ENCODE results near the gene HAUS7. TPM values are rescaled to one million over a fixed set of nuclear protein-coding genes. Genes with fewer than 3 reads are reported as not detected.

HAUS7 gene
- total RNA-seq, 1 experiment from 2014 or later, result 28.9 TPM

GRCh38 chrX:153464116-153464515 lies 6.3 kb downstream of the HAUS7 start:
- 0 out of 4 replicates have a peak, but pooled peaks cover 0 to 3% of the 10 kb centered on the region in 2 experiments for H3K36me3 ChIP-seq (ENCODE audit: control insufficient read depth in 1 of 2, insufficient read depth in 2 of 2, low read length in 2 of 2)
- intact Hi-C loops (cut with micrococcal nuclease), result no loop called here
- no peak overlapping the region for H3K4me2 ChIP-seq (ENCODE audit: low read length)
- no peaks in the 10 kb centered on the region; the same call in 1 of the 2 replicates for H3K79me2 ChIP-seq (ENCODE audit: insufficient read depth, low read length)
- no peaks in the 10 kb centered on the region for H3K27me3 ChIP-seq (ENCODE audit: insufficient read depth, low read length)
- CTCF ChIA-PET, result no interaction called here
- H3K9me3 ChIP-seq (ENCODE audit: control insufficient read depth in 1 of 2, insufficient read depth in 1 of 2, low read depth in 1 of 2, low read length in 2 of 2), result no peaks in the 10 kb centered on the region
- no peak overlapping the region for H3K4me3 ChIP-seq (replicated peaks in 1 of 2; ENCODE audit: low read depth in 1 of 2, low read length in 2 of 2)
- H3K27ac ChIP-seq (ENCODE audit: low read depth, low read length), result no peak overlapping the region
- H3K4me1 ChIP-seq (ENCODE audit: control insufficient read depth in 1 of 2, insufficient read depth in 2 of 2, low read length in 2 of 2), result no peaks in the 10 kb centered on the region
- RAD21 ChIA-PET (ENCODE audit: low non-redundant PET in 1 of 2, low total read pairs in 2 of 2, uncharacterized antibody in 2 of 2, unreplicated experiment in 2 of 2), result no interaction called here
- no peaks in the 10 kb centered on the region for H4K20me1 ChIP-seq (ENCODE audit: insufficient read depth)
- no peak overlapping the region for H2AFZ ChIP-seq (ENCODE audit: low read depth, low read length, poor library complexity, severe bottlenecking)
- POLR2A ChIA-PET, result no interaction called here
- DNase-seq (ENCODE audit: low read depth, low spot score), result no peak
- TF ChIP-seq POLR2A (IDR thresholded peaks at IDR 0.05; ENCODE audit: borderline replicate concordance, extremely low read depth, insufficient read depth, insufficient read length) (no peak), YY1 (IDR thresholded peaks at IDR 0.05; ENCODE audit: extremely low read depth, insufficient replicate concordance, low read depth, low read length) (no peak), EGR1 (IDR thresholded peaks at IDR 0.05; ENCODE audit: low read depth) (no peak), RAD21 (IDR thresholded peaks at IDR 0.05; ENCODE audit: low read depth) (no peak), JUND (IDR thresholded peaks at IDR 0.05) (no peak), REST (IDR thresholded peaks at IDR 0.05; ENCODE audit: low read depth) (no peak), SIN3A (IDR thresholded peaks at IDR 0.05; ENCODE audit: low read depth) (no peak), SP1 (IDR thresholded peaks at IDR 0.05; ENCODE audit: low read depth) (no peak), ZNF274 (IDR thresholded peaks at IDR 0.05; ENCODE audit: low read depth, low read length) (no peak), ZFX (IDR thresholded peaks at IDR 0.05) (no peak), CTCF (IDR thresholded peaks at IDR 0.05 in 2 of 3, conservative IDR thresholded peaks at IDR 0.05 in 1 of 3; ENCODE audit: borderline replicate concordance in 1 of 3, insufficient read depth in 1 of 3, low read depth in 2 of 3, low read length in 2 of 3) (no peak), ELF1 (IDR thresholded peaks at IDR 0.05; ENCODE audit: borderline replicate concordance, low read depth) (no peak), TCF7L2 (IDR thresholded peaks at IDR 0.05; ENCODE audit: borderline replicate concordance, extremely low read depth, insufficient read depth, insufficient read length) (no peak), POLR2AphosphoS5 (IDR thresholded peaks at IDR 0.05; ENCODE audit: low read depth, low read length) (no peak), ZBTB33 (IDR thresholded peaks at IDR 0.05; ENCODE audit: extremely low read depth, insufficient replicate concordance, low read length) (no peak), CBX3 (IDR thresholded peaks at IDR 0.05; ENCODE audit: low read depth) (no peak)
- no peak for ATAC-seq
- H3K9ac ChIP-seq (ENCODE audit: low read length), result no peak overlapping the region
- no TSS peak for BruUV-seq (replicated peaks)
- no peaks in the 10 kb centered on the region for H3K9me2 ChIP-seq (ENCODE audit: insufficient read depth)

Measured in HCT116 (cell line).